Retina (tissue), 1 donor: ENCODE data around the gene FAM124A.

Source experiments
- DNase-seq: peaks from one replicate; pipeline ENCODE4 v3.0.0-alpha.2; 2016

Gene FAM124A

GRCh38 chr13:51243832-51244231 is 21.6 kb downstream of the FAM124A start:
- no peak for DNase-seq

GRCh38 chr13:51244637-51245405 is 22.6 kb downstream of the FAM124A start:
- DNase-seq, result no peak

GRCh38 chr13:51245583-51245982 is 23.4 kb downstream of the FAM124A start:
- DNase-seq, result no peak

GRCh38 chr13:51246025-51246417 is 23.8 kb downstream of the FAM124A start:
- DNase-seq, result peak; percentile 39

- peak; percentile 82 for DNase-seq
Observed at GRCh38 chr13:51246418-51247277, 24.4 kb downstream of the FAM124A start.

GRCh38 chr13:51249255-51249654 is 27.1 kb downstream of the FAM124A start:
- DNase-seq, result no peak

- DNase-seq, result no peak
Observed at GRCh38 chr13:51249770-51250741, 27.9 kb downstream of the FAM124A start.

- DNase-seq, result no peak
Observed at GRCh38 chr13:51251480-51251879, 29.3 kb downstream of the FAM124A start.

GRCh38 chr13:51252954-51253532 is 30.8 kb downstream of the FAM124A start:
- no peak for DNase-seq

- DNase-seq, result no peak
Observed at GRCh38 chr13:51255556-51255955, 33.4 kb downstream of the FAM124A start.

- DNase-seq, result no peak
Observed at GRCh38 chr13:51257187-51257586, 35.0 kb downstream of the FAM124A start.

GRCh38 chr13:51258612-51259548 is 36.7 kb downstream of the FAM124A start:
- DNase-seq, result peak; percentile 22

GRCh38 chr13:51260154-51260553 is 38.0 kb downstream of the FAM124A start:
- DNase-seq, result no peak

GRCh38 chr13:51261610-51262249 is 39.5 kb downstream of the FAM124A start:
- DNase-seq, result no peak

- peak; percentile 30 for DNase-seq
Observed at GRCh38 chr13:51262501-51263211, 40.5 kb downstream of the FAM124A start.

- DNase-seq, result no peak
Observed at GRCh38 chr13:51266642-51267041, 44.4 kb downstream of the FAM124A start.

GRCh38 chr13:51267622-51268021 is 45.4 kb downstream of the FAM124A start:
- DNase-seq, result no peak

- DNase-seq, result no peak
Observed at GRCh38 chr13:51269039-51269438, 46.8 kb downstream of the FAM124A start.

GRCh38 chr13:51270623-51271415 is 48.6 kb downstream of the FAM124A start:
- DNase-seq, result no peak
